CD4-positive, alpha-beta T cell treated with Interleukin-12 subunit alpha and Interleukin-12 subunit beta, for 1 hour (primary cell): ENCODE measurements around the gene CREB3.

Source experiments
- DNase-seq: peaks from one replicate; pipeline ENCODE4 v3.0.0-alpha.2; 2020

CREB3 gene, protein sequence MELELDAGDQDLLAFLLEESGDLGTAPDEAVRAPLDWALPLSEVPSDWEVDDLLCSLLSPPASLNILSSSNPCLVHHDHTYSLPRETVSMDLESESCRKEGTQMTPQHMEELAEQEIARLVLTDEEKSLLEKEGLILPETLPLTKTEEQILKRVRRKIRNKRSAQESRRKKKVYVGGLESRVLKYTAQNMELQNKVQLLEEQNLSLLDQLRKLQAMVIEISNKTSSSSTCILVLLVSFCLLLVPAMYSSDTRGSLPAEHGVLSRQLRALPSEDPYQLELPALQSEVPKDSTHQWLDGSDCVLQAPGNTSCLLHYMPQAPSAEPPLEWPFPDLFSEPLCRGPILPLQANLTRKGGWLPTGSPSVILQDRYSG

DNA sequence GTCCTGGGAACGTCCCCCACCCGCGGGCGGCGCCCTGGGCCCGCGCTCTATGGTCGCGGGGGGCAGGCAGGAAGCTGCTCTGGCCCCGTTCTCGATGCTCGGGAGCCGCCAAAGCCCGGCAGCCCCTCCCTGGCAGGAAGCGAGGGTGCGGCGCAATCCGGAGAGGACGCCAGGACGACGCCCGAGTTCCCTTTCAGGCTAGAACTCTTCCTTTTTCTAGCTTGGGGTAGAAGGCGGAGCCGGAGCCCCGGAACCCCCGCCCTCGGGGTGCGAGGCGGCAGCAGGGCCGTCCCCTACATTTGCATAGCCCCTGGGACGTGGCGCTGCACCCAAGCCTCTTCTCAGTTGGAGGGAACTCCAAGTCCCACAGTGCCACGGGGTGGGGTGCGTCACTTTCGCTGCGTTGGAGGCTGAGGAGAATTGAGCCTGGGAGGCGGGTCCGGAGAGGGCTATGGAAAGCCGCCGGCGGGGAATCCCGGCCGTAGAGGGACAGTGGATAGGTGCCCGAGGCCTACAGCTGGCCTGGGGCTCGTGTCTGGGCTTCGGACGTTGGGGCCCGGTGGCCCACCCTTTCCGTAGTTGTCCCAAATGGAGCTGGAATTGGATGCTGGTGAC lies at the start of gene CREB3, which contains the start of gene TLN1:
TSS of gene CREB3 (plus strand) at position 482 of the 615 bp plus-strand sequence. CDS start at position 589, 107 bp downstream.
TSS of gene TLN1 (minus strand) at position 11 of the 615 bp plus-strand sequence. CDS start 6,501 bp downstream, outside the sequence.
- peak; percentile 98 for DNase-seq

DNA sequence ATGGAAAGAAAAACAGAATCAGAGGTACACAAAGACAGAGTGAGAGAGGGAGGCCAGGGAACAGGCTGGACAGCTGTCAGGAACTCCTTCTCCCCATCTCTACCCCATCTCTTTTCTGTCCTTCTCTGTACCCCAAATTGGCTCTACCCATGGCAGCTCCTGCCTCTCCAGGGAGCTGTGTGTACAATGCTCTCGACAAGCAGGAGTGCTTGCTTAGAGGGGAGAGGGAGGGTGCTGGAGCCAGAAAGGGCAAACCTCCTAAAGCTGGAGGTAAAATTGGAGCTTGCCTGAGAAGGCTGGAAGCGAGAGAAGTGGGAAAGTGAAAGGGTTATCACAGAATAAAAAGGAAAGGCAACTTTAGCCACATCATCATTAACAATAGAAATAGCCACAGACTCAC lies 49.1 kb upstream of the CREB3 start:
- DNase-seq = no peak

DNA sequence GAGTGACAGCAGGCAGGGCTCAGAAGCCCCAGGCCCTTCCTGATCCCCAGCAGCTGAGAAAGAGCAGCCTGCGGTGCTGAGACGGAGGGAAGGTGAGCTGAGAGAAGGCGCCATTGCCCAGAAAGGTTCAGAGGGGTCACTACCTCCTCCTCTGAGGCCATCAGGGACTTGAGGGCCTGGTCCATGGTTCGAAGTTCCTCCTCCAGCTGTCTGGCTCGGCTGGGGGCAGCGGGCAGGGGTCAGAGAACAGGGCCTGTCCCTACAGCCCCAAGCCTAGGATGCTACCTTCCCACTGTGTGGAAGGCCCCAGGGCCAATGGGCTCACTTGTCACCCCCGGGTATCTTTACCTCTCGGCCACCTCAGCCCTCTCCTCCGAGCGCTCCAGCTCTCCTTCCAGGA lies 47.5 kb upstream of the CREB3 start:
- no peak for DNase-seq

DNA sequence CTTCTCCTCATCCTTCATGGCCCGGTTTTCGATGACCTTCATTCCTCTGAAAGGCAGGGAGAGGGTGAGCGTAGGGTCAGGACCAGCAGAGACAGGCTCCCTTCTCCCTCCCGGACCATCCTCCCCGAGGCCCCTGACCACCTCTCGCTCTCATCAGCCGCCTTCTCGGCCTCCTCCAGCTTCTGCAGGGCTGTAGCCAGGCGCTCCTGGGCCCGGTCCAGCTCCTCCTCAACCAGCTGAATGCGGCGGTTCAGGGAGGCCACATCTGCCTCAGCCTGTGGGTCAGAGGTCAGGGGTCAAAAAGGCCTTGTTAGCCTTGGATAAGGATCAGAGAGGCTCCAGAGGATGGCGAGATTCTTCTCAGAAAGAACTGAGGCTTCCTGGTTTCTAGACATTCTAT lies 47.0 kb upstream of the CREB3 start:
- no peak for DNase-seq

DNA sequence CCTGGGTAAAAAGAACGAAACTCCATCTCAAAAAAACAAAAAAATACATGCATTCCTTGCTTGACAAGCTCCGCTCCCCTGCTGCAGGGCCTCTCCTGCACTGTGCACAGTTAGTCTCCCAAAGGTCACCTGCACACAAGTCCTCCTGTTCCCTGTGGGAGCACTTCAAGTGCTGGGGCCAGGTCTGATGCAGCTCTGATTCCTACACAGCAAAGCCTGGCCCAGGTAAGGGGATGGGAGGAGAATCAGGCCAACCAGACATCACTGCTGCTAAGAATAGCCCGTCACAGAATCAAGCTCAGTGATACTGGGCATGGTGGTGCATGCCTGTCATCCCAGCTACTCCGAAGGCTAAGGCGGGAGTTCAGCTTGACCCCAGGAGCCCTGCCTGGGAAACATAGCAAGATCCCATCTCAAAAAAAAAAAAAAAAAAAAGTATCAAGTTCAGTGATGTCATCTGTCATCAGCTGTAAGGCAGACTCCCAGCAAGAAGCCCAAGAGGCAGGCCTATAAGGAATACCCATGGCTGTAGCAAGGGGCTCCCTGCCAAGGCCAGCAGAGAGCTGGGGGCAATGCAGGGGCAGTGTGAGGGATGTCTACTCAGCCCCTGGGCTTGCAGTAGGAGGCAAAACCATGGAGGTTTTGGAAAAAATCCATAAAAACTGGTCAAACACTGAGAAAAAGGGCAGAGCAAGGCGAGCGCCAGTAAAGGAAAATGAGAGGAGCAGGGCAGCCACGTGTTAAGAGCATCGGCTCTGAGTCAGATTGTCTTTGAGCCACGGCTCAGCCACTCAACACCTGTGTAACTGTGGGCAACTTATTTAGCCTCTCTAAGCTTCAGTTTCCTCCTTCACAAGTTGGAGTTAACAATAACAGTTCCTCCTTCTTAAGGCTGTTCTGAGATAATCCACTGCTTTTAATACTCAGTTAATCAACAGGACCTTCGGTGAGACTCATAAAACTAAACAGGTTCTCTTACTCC lies 46.0 kb upstream of the CREB3 start:
- DNase-seq = no peak

DNA sequence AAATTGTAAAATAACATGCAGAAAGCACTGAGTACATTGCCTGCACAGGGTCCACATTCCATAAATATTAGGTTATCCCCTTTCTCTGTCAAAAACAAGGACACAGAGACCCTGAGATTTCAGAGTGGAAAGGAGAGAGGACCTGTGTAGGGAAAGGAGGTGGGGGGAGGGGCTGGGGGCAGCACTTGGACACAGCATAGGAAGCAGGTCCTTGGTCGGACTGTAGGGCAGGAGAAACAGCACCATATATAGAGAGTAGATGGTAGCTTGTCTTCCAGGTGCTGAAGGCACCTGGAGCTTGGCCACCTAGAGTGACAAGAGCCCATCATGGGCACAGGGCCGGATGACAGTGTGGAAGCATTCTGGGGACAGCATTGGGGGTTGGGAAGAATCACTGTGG lies 45.2 kb upstream of the CREB3 start:
- DNase-seq = no peak

DNA sequence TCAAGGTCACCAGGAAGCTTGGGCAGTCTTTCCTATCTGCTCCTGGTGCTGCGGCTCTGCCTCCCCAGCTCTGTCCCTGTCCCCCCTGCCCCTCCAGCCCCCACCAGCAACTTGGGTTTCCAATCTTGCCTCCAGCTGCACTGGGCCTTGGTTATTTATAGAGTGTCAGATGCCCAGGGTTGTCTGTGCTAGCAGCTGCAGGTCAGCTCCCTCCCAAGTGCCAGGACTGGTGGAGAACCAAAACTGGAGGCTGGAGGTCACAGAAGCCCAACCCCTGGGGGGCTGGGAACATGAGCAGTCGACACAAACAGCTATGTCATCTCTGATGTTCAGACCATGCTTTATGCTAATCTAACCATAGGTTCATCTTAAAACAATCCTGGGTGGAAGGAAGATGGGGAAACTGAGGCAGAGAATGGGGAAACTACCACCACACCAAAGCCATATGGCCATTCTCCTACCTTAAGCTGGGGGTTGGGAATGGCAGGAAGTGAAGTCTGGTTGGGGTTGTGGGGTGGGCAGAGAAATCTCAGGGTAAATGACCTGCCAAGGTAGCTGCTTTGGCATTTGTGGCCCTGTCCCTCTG lies 44.4 kb upstream of the CREB3 start:
- no peak for DNase-seq

DNA sequence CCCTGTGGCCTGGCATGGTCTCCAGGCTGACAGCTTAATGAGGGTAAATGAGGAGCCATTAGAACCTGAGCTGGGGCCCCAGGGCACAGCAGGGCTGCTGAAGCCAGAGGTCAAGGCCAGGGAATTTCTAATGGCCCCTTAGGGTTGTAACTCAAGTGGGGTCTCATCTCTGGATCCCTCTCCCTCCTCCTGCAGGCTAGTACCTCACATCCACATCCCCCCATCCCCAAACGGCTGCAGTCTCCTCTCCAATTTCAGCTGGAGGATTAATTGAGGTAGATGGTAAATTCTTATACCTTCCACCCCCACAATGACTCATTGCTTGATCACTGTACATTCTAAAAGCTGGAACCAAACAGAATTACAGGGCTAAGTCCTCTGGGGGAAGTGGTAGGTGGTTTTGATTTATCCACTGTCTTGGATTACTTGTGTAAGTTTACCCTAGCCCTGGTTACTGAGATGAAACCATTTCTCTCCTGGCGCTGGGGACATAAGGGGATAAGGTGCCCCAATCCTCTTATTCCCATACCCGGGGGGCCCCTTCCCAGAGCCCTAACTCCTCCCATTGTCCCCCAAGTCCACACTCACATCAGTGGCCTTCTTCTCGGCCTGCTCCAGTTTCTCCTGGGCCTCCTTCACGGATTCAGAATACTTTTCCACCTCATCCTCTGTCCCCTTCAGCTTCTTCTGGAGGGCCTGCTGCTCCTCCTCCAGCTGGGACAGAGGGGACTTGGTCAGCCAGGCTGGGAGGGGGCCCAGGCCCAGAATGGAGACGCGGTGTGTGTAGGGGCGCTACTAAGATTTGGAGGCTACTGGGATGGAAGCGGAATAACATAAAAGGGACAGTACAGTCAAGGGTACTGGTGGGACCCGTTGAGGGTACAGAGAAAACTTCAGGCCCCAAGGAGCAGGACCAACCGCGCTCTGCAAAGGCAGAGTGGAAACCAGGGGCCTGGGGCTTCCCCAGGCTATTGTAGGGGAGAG lies 43.6 kb upstream of the CREB3 start:
- no peak for DNase-seq

DNA sequence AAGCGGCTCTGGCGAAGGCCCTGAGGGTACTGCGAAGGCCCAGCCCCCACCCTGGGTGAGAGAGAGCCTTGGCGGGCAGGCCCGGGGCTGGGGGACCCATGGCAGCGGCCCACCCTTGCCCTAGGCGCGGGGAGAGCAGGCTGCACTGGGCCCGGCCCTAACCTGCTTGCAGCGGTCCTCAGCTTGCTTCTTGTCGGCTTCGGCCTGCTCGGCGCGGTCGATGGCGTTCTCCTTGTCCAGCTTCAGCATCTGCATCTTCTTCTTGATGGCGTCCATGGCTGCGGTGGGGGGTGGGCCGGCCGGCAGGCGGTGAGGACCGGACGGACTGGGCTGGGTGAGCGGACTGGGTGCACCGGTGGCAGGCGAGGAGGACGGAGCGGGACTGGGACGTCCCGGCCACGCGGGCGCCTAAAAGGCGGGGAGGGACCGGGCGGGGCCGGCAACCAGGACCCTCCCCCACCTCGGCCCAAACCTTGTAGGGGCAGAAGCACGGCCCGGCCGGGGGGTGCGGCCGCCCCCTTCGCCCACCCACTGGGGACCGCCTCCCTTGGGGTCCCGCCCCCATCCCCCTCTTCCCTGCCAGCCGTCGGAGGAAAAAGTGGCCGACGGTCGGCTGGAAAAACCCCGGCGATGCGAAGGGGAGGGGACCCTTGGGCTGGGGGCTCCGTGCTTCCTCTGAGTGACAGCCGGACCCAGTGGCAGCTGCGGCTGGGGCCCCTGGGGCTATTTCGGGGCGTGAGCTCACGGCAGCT lies 42.7 kb upstream of the CREB3 start, which contains the start of gene TPM2:
TSS of gene TPM2 (minus strand) at position 384 of the 752 bp plus-strand sequence. CDS start at position 276, 108 bp downstream.
- no peak for DNase-seq

DNA sequence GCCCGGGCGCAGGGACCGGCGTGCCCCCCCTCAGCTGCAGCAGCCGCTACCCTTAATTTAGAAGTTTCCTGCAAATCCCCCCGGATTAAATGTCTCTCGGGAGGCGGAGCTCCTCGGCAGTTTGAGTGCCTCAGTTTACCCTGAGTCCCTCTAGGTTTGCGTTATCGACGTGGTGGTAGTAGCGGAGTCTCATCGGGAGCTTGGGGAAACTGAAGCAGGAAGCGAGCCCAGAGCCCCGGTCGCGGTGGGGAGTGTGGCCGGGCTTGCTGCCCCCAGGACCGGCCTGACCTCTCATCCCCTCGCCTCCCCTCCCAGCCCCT lies 42.2 kb upstream of the CREB3 start:
- DNase-seq = no peak

DNA sequence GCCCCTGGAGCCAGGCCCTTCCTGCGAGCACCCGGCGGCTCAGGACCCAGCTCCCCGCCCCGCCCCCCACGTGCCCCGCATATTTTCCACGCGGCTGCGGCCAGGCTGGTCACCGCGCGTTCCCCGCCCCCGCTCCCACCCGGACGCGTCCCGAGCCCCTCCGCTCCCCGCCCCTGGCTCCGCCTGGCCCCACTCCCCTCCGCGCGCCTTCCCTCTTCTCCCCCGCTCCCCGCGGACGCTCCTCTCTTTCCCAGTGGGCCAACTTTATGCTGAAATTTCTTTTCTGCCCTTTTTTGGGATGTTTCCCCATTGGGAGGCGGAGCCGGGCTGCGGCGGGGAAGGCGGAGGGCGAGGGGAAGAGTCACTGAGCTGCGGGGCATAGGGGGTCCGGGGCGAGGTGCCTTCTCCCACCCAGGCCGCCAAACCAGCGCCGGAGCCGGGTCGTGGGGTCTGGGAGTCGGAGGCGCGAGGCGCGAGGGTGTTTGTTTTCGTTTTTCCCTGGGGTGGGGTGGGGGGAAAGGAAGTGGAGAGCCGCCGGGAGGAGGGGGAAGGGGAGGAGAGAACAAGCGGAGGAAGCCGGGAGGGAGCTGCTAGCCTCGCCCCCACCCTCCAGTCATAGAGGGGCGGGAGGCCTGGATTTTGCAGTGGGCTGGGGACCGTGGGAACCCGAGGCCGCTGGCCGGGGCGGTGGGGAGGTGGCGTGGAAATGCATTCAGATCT lies 41.7 kb upstream of the CREB3 start:
- peak; percentile 32 for DNase-seq

DNA sequence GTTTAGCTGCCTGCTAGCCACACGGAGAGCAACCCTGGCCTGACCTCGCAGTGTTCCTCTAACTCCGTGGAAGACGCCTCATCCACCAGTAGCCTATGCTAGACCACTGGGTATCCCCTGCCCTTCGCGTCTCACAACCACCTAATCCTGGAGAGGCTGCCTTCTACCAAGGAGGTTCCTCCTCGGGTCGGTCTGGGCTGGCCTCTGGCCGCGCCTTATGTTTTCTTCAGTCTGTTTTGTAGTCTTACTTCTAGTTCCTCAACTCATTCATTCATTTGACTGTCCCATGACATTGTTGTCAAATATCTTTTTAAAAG lies 41.2 kb upstream of the CREB3 start:
- DNase-seq = no peak

DNA sequence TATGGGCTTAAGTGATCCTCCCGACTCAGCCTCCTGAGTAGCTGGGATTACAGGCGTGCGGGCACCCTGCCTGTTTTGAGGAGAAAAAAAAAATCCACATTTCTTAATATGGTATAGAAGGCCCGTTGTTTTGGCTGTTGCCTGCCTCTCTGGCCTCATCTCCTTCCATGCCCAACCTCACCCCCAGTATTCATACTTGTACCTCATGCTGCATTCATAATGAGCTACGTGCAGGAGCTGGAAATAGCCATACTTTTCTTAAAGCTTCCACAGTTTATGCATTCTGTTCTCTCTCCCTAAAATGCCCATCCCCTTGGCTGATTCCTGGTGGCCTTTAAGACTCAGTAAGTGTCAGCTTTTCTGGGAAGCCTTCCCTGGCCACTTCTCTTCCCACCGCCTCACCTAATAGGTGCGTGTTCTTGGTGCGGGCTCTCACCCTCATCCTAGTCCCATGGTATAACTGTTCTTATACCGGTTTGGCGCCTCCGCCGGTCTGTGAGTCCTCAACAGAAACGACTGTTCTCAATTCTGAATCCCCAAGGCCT lies 40.6 kb upstream of the CREB3 start:
- DNase-seq = no peak

DNA sequence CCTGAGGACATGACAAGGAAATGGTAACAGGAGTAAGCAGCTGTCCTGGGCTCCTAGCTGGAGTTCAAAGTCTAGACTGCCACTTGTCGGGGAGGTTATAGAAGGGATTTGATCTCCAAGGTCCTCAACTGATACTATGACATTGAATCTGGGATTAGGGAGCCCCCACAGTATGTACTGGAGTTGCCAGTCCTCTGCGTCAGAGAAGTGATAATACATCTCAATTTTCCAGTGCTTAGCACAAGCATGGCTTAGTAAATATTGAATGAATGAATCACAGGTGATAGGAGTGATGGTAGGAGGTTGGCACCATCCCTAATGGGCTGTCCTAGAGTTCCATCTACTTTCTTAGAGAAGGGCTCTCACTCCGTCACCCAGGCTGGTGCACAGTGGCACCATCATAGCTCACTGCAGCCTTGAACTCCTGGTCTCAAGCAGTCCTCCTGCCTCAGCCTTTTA lies 36.5 kb upstream of the CREB3 start:
- DNase-seq = no peak

DNA sequence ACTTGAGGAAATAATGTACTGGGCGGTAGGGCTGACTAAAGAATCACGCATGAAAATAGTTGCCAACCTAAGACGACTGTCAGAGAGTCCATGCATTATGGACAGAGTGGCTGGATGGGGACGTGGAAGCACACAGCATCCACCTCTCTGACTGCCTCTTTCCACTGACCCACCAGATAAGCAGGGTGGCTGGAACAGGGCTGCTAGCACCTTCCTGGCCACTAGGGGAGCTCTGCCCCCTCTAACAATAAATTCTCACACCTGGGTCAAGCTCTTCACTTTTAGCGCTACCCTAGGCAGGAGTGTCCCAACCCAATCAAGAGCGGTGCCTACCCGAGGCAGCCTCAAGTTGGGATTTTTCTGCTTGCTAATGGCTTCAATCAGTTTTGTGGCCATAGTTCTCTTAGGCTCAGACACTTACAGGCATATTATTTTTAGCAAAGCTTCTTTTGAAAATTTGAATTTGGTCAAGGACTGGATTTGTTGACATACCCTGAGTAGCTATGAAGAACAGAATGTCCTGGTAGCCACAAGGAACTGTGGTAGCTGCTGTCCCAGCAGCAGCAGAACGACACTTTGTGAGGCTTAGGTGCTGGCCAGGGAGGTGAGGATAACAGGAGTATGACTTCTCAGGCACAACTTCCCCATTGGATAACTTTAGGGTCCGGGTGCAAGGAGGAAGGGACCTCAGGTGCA lies 35.8 kb upstream of the CREB3 start:
- peak; percentile 71 for DNase-seq

DNA sequence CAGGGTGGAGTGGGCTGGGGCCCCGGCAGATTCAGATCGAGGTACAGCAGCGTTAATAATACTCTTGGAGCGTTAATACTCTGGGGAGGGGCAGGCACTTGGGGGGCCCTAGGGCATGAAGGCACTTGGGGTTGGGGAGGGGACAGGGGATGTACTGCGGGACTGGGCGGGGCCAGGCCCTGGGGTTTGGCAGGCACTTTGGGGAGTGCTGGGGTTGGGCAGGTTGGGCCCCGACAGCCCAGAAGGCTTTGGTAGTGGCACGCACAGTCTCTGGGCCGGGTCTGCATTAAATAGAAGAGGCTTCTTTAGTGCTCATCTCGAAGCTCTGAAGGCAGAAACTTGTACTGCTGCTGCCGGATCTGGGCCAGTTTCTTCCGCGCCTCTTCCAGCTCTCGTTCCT lies 35.0 kb upstream of the CREB3 start:
- DNase-seq = no peak

DNA sequence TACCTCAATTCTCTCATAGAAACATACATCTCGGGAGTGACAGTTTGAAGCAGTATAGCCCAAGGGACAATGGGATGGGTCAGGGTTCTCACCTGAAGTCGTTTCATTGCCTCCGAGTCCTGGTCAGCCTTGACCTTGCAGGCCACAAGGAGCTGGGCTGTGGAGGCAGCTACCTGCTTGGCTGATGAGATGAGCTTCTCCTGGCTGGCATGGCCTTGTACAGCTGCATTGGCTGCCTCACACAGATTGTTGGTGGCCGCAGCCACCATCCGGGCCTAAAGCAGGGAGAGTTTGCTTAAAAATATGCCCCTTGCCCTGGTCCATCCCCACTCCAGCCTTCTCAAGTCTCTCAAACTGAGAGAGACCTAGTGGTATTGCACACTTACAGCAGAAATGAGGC lies 34.2 kb upstream of the CREB3 start:
- DNase-seq = no peak

DNA sequence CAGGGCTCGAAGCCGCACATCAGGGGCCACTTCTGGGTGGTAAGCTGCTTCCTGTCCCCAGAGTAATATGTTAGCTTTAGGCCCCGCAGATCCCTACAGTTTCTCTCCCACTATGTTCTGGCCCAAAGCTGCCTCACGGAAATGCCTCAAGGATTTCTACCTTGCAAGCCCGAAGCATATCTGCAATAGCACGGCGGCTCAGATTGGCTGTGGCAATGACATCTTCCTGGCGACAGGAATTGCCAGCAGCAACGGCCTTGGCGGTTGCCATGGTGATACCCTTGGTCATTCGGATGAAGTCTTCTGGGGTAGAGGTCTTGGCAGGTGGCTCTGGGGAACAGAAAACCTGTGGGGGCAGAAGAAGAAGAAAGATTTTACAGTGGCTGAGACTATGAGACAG lies 32.4 kb upstream of the CREB3 start:
- DNase-seq = no peak

DNA sequence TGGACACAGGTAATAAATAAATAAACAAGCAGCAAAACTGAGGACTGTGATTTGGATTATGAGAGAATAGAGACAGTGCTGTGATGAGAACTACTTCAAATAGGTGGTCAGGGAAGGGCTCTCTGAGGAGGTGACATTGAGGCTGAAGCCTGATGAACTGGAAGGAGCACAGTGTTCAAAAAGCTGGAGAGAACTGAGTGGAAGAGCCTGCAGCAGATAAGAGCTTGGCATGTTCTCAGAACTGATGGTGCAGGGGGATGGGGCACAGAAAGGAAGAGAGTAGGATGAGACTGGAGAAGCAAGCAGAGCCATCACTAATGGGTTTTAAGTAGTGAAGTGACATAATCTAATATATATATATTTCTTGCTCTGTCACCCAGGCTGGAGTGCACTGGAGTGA lies 31.5 kb upstream of the CREB3 start:
- no peak for DNase-seq
